ENCODE measurements around the gene CRELD2.

The CRELD2 gene

DNA sequence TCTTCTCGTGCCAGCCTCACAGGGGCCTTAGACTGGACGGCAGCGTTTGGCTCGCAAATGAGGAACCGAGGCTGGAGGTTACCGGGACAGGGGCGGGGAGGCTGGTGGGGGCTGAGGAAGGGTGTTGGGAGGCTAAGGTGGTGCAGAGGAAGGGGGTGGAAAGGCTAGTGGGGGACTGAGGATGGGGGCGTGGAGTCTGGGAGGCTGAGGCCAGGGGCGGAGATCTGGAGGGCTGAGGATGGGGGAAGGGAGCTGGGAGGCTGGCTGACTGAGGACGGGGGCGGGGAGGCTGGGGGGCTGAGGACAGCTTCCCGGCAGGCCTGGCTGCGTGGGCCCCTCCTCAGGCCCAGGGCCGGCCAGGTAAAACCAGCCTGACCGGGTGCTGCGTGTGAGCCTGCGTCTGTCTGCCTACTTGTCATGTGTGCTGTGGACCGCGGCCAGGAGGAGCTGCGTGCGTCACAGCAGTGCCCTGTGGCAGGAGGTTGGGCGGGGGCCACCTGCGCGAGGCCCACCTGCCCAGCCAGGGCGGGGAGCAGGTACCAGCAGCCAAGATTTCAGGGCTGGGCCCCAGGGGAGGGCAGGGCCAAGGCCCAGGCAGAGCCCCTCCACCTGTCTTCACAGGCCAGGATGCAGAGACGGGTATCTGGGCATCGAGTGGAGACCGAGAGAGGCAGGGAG, 32.7 kb downstream of the CRELD2 start:
- no peaks in the 10 kb centered on the region for H3K4me1 ChIP-seq (ENCODE audit: low read length)
- no peaks in the 10 kb centered on the region for H4K20me1 ChIP-seq (ENCODE audit: insufficient read depth, low read length)
- no peaks in the 10 kb centered on the region for H3K79me2 ChIP-seq (ENCODE audit: low read length)
- H3K27me3 ChIP-seq (replicated peaks; ENCODE audit: insufficient read depth, low read length), result peaks cover 34% of the 10 kb centered on the region
- H3K4me3 ChIP-seq (ENCODE audit: low read length), result no peak overlapping the region
- DNase-seq, result no peak
- H3K9me2 ChIP-seq (replicated peaks; ENCODE audit: insufficient read depth, low read length), result no peaks in the 10 kb centered on the region
- H3K9ac ChIP-seq (ENCODE audit: low read length), result no peak overlapping the region
- H3K4me2 ChIP-seq (ENCODE audit: low read depth, low read length), result no peak overlapping the region
- no peaks in the 10 kb centered on the region for H3K9me3 ChIP-seq (replicated peaks; ENCODE audit: insufficient read depth, low read length)
- H3K36me3 ChIP-seq (replicated peaks; ENCODE audit: insufficient read depth, low read length), result no peaks in the 10 kb centered on the region
- no peaks in the 10 kb centered on the region for H3F3A ChIP-seq (ENCODE audit: insufficient read depth, low read length)
- H3K27ac ChIP-seq (ENCODE audit: low read length), result no peak overlapping the region
- no peak overlapping the region for H2AFZ ChIP-seq (ENCODE audit: low read length)
- TF ChIP-seq EZH2 (optimal IDR thresholded peaks at IDR 0.05; ENCODE audit: low read depth, low read length), result no peak
- TF ChIP-seq EZH2phosphoT487 (IDR thresholded peaks at IDR 0.05; ENCODE audit: low read length), result no peak
- TF ChIP-seq, protein P1, sequence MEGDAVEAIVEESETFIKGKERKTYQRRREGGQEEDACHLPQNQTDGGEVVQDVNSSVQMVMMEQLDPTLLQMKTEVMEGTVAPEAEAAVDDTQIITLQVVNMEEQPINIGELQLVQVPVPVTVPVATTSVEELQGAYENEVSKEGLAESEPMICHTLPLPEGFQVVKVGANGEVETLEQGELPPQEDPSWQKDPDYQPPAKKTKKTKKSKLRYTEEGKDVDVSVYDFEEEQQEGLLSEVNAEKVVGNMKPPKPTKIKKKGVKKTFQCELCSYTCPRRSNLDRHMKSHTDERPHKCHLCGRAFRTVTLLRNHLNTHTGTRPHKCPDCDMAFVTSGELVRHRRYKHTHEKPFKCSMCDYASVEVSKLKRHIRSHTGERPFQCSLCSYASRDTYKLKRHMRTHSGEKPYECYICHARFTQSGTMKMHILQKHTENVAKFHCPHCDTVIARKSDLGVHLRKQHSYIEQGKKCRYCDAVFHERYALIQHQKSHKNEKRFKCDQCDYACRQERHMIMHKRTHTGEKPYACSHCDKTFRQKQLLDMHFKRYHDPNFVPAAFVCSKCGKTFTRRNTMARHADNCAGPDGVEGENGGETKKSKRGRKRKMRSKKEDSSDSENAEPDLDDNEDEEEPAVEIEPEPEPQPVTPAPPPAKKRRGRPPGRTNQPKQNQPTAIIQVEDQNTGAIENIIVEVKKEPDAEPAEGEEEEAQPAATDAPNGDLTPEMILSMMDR (IDR thresholded peaks at IDR 0.05; ENCODE audit: low read length), result no peak

DNA sequence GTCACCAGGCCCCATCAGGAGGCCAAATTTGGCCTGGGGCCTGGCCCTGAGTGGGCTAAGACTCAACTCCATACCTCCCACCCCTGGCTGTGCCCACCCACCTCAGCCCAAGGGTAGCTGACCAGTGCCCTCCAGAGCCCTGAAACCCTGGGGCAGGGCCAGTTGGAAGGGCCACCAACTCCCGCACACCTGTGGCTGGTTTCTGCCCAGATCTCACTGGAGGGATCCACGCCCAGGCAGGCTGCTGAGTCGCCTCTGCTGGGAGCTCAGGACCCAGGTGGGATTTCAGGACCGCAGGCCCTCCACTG, 33.2 kb downstream of the CRELD2 start:
- DNase-seq, result no peak
- Histone ChIP-seq H3F3A (ENCODE audit: insufficient read depth, low read length) (no peaks in the 10 kb centered on the region), H4K20me1 (ENCODE audit: insufficient read depth, low read length) (no peaks in the 10 kb centered on the region), H3K9me2 (replicated peaks; ENCODE audit: insufficient read depth, low read length) (no peaks in the 10 kb centered on the region), H3K4me2 (ENCODE audit: low read depth, low read length) (no peak overlapping the region), H3K27ac (ENCODE audit: low read length) (no peak overlapping the region), H3K79me2 (ENCODE audit: low read length) (no peaks in the 10 kb centered on the region), H3K36me3 (replicated peaks; ENCODE audit: insufficient read depth, low read length) (no peaks in the 10 kb centered on the region), H3K9me3 (replicated peaks; ENCODE audit: insufficient read depth, low read length) (no peaks in the 10 kb centered on the region), H2AFZ (ENCODE audit: low read length) (no peak overlapping the region), H3K27me3 (replicated peaks; ENCODE audit: insufficient read depth, low read length) (peaks cover 34% of the 10 kb centered on the region), H3K4me1 (ENCODE audit: low read length) (no peaks in the 10 kb centered on the region), H3K9ac (ENCODE audit: low read length) (no peak overlapping the region), H3K4me3 (ENCODE audit: low read length) (no peak overlapping the region)
- TF ChIP-seq, protein P1 (IDR thresholded peaks at IDR 0.05; ENCODE audit: low read length), result no peak

DNA sequence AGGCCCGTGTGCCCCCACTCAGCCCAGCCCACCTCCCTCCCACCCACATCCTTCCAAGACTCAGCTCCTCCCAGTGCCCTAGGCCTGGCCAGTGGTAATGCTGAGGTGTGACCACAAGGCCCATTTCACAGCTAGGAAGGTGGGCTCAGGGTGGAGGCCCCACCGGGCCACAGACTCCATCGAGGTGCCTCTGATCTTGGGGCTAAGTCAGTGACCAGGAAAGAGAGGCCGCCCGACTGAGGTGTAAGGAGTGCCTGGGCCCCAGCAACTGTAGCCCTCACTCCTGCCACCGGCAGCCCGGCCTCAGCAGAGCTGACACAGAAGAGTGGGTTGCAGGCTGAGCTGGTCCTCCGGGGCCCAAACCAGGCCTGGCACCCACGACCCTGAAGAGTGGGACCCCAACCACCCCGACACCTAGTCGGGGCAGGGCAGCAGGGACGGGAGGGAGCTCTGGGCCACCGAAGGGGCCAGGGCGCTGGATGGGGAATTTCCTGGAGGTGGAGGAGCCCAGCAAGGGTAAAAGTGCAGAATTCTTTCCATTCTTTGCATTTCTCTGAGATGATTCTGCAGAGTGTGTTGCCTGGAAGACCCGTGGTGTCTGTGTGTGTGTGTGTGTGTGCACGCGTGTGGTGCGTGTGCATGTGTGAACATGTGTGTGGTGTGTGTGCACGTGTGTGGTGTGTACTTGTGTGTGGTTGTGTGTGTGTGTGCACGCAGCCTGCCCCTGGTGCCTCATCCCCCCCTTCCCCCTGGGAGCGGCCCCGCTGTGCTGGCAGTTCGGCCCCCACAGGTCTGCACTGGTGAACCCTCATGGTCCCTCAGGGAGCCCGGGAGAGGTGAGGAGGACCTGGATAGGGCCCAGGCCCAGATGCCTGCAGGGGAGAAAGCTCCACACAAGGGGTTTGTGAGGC, 33.8 kb downstream of the CRELD2 start:
- no peaks in the 10 kb centered on the region for H4K20me1 ChIP-seq (ENCODE audit: insufficient read depth, low read length)
- H3K4me2 ChIP-seq (ENCODE audit: low read depth, low read length), result no peak overlapping the region
- H3K9me2 ChIP-seq (replicated peaks; ENCODE audit: insufficient read depth, low read length), result no peaks in the 10 kb centered on the region
- peaks cover 28% of the 10 kb centered on the region for H3K27me3 ChIP-seq (replicated peaks; ENCODE audit: insufficient read depth, low read length)
- no peaks in the 10 kb centered on the region for H3K4me1 ChIP-seq (ENCODE audit: low read length)
- no peak overlapping the region for H2AFZ ChIP-seq (ENCODE audit: low read length)
- TF ChIP-seq, protein P1 (IDR thresholded peaks at IDR 0.05; ENCODE audit: low read length), result no peak
- TF ChIP-seq EZH2 (optimal IDR thresholded peaks at IDR 0.05; ENCODE audit: low read depth, low read length) (no peak), EZH2phosphoT487 (IDR thresholded peaks at IDR 0.05; ENCODE audit: low read length) (no peak)
- H3K79me2 ChIP-seq (ENCODE audit: low read length), result no peaks in the 10 kb centered on the region
- no peak for DNase-seq
- H3K9me3 ChIP-seq (replicated peaks; ENCODE audit: insufficient read depth, low read length), result no peaks in the 10 kb centered on the region
- no peak overlapping the region for H3K9ac ChIP-seq (ENCODE audit: low read length)
- H3K27ac ChIP-seq (ENCODE audit: low read length), result no peak overlapping the region
- no peaks in the 10 kb centered on the region for H3K36me3 ChIP-seq (replicated peaks; ENCODE audit: insufficient read depth, low read length)
- H3K4me3 ChIP-seq (ENCODE audit: low read length), result no peak overlapping the region
- no peaks in the 10 kb centered on the region for H3F3A ChIP-seq (ENCODE audit: insufficient read depth, low read length)

Data from MM.1S (cell line).